Thoracic aorta endothelial cell (primary cell): ENCODE measurements around the gene RUFY4. TPM values are rescaled to one million over a fixed set of nuclear protein-coding genes. Genes with fewer than 3 reads are reported as not detected.

Experiments used
- total RNA-seq: library from RNA; depleted of rRNA; stranded (reverse); fragments of >200 nt; gene quantifications from 2 replicates; pipeline ENCODE4 v1.2.3, GENCODE V29; 2012

Gene RUFY4, protein sequence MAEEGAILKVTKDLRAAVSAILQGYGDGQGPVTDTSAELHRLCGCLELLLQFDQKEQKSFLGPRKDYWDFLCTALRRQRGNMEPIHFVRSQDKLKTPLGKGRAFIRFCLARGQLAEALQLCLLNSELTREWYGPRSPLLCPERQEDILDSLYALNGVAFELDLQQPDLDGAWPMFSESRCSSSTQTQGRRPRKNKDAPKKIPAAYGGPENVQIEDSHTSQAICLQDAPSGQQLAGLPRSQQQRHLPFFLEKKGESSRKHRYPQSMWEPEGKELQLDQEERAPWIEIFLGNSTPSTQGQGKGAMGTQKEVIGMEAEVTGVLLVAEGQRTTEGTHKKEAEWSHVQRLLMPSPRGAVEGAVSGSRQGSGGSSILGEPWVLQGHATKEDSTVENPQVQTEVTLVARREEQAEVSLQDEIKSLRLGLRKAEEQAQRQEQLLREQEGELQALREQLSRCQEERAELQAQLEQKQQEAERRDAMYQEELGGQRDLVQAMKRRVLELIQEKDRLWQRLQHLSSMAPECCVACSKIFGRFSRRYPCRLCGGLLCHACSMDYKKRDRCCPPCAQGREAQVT
- not detected in 2 replicates for total RNA-seq

DNA sequence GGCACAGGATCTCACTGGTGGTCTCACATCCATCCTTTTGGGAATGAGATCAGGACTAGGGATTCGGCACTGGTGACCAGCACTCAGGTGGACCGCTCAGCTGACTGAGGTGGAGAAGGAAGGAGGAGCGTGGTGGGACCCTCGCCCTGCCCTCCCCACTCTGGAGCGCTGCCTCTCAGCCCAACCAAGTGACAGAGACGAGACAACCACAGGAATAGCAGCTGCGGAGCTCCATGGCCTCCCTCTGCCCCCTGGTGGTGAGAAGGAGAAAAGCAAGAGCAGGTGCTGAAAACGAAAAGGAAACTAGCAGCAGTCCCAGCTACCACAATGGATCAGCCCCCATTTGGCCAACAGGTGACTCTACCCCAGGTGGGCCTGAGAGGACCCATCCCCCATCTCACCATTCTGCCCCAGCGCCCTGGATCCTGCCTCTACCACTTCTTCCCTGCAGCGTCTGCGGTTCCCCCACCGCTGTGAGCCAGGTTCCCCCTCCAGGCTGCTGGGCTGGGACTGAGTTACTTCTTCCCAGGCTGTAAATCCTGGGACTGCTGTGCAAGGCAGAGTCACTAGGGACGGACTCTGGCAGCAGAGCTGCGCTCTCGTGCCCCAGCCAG is at the start of gene RUFY4:
TSS of gene RUFY4 (plus strand) at position 533 of the 614 bp plus-strand sequence. CDS start 1,353 bp downstream, outside the sequence.

GRCh38 chr2:218125626-218126080 is 56.6 kb downstream of the RUFY4 start, which contains the start of gene CXCR2:
Gene CXCR2, plus strand, starts transcription at chr2:218126028. Its CDS starts 8,774 bp downstream, at chr2:218134802.

Other genes starting within 250 kb of the RUFY4 start
- gene TNS1, start 66.3 kb upstream of the RUFY4 start, total RNA-seq = 37.0 and 38.2 TPM in 2 replicates
- not detected in 2 replicates for gene CXCR2, start 56.8 kb downstream of the RUFY4 start, total RNA-seq
- gene CXCR1, start 97.7 kb downstream of the RUFY4 start, total RNA-seq = not detected in 2 replicates
- gene ARPC2, start 147.9 kb downstream of the RUFY4 start, total RNA-seq = 541 and 551 TPM in 2 replicates
- 0.07 and 0.40 TPM in 2 replicates for gene GPBAR1, start 191.8 kb downstream of the RUFY4 start, total RNA-seq
- 87.4 and 97.3 TPM in 2 replicates for gene AAMP, start 200.9 kb downstream of the RUFY4 start, total RNA-seq
- 14.2 and 21.2 TPM in 2 replicates for gene PNKD, start 201.3 kb downstream of the RUFY4 start, total RNA-seq
- 90.4 and 119 TPM in 2 replicates for gene TMBIM1, start 223.2 kb downstream of the RUFY4 start, total RNA-seq